Neural progenitor cell (in vitro differentiated cells): ENCODE measurements around the gene ALDOB. TPM values are rescaled to one million over a fixed set of nuclear protein-coding genes. Genes with fewer than 3 reads are reported as not detected.

Experiments
- DNase-seq: peaks from one replicate; pipeline ENCODE4 v3.0.0-alpha.2; 2016; ENCODE audit warnings: low spot score
- H2AFZ ChIP-seq: fragments of 200-600 bp; sonication (generic); replicated peaks from 2 replicates; pipeline ENCODE4 v1.6.1; 2016; ENCODE audit warnings: antibody characterized with exemption
- H3F3A ChIP-seq: fragments of 200-600 bp; sonication (generic); 2 replicates; pipeline ENCODE4 v1.6.1; 2016; ENCODE audit warnings: antibody characterized with exemption, low read depth
- H3K27ac ChIP-seq: fragments of 200-600 bp; sonication (generic); 2 replicates; pipeline ENCODE4 v1.5.1; 2016; ENCODE audit warnings: mild to moderate bottlenecking
- H3K27me3 ChIP-seq: fragments of 200-600 bp; sonication (generic); 2 replicates; pipeline ENCODE4 v1.6.1; 2016; ENCODE audit warnings: mild to moderate bottlenecking, moderate library complexity
- H3K36me3 ChIP-seq: fragments of 200-600 bp; sonication (generic); 2 replicates; pipeline ENCODE4 v1.5.1; 2016
- H3K4me1 ChIP-seq: fragments of 200-600 bp; sonication (generic); 2 replicates; pipeline ENCODE4 v1.6.1; 2016; ENCODE audit warnings: mixed run types
- H3K4me2 ChIP-seq: fragments of 200-600 bp; sonication (generic); 2 replicates; pipeline ENCODE4 v1.6.1; 2016
- H3K4me3 ChIP-seq: fragments of 200-600 bp; sonication (generic); 2 replicates; pipeline ENCODE4 v1.5.1; 2016
- H3K79me2 ChIP-seq: fragments of 200-600 bp; sonication (generic); 2 replicates; pipeline ENCODE4 v1.6.1; 2016; ENCODE audit warnings: low read depth
- H3K9ac ChIP-seq: fragments of 200-600 bp; sonication (generic); 2 replicates; pipeline ENCODE4 v1.6.1; 2016
- H3K9me3 ChIP-seq: fragments of 200-600 bp; sonication (generic); 2 replicates; pipeline ENCODE4 v1.5.1; 2016; ENCODE audit warnings: low read depth
- H4K20me1 ChIP-seq: fragments of 200-600 bp; sonication (generic); 2 replicates; pipeline ENCODE4 v1.6.1; 2016; ENCODE audit warnings: low read depth
- H3K27ac Mint-ChIP-seq: 3 replicates; pipeline ENCODE4 v1.8.0; 2021; ENCODE audit warnings: mixed read lengths
- H3K27me3 Mint-ChIP-seq: 2 replicates; pipeline ENCODE4 v1.8.0; 2022; ENCODE audit warnings: low read depth, mild to moderate bottlenecking, inconsistent platforms, moderate library complexity, mixed read lengths; ENCODE audit not compliant: insufficient read depth
- H3K36me3 Mint-ChIP-seq: 3 replicates; pipeline ENCODE4 v1.8.0; 2021; ENCODE audit warnings: mixed read lengths
- H3K4me1 Mint-ChIP-seq: 3 replicates; pipeline ENCODE4 v1.8.0; 2021; ENCODE audit warnings: mixed read lengths
- H3K4me3 Mint-ChIP-seq: 3 replicates; pipeline ENCODE4 v1.8.0; 2021; ENCODE audit warnings: mild to moderate bottlenecking, moderate library complexity, mixed read lengths
- H3K9me3 Mint-ChIP-seq: 3 replicates; pipeline ENCODE4 v1.8.0; 2020; ENCODE audit warnings: mixed read lengths
- EZH2 ChIP-seq: fragments of 200-600 bp; sonication (generic); IDR thresholded peaks from 2 replicates; pipeline ENCODE4 v1.6.1; 2017; ENCODE audit warnings: antibody characterized with exemption, mild to moderate bottlenecking, moderate library complexity
- EZH2phosphoT487 ChIP-seq: fragments of 200-600 bp; sonication (generic); IDR thresholded peaks from 2 replicates; pipeline ENCODE4 v1.6.1; 2017; ENCODE audit warnings: antibody characterized with exemption
- total RNA-seq: library from RNA; depleted of rRNA; stranded (reverse); fragments of >200 nt; gene quantifications from 2 replicates; pipeline ENCODE4 v1.2.3, GENCODE V29; 2015; ENCODE audit warnings: low replicate concordance
- TF ChIP-seq, protein P1 (sequence below): fragments of 200-600 bp; sonication (generic); IDR thresholded peaks from 2 replicates; pipeline ENCODE4 v1.5.1; 2017; ENCODE audit warnings: antibody characterized with exemption, mild to moderate bottlenecking

ALDOB gene
- total RNA-seq, 1 donor from 2014 or later, result not detected

DNA sequence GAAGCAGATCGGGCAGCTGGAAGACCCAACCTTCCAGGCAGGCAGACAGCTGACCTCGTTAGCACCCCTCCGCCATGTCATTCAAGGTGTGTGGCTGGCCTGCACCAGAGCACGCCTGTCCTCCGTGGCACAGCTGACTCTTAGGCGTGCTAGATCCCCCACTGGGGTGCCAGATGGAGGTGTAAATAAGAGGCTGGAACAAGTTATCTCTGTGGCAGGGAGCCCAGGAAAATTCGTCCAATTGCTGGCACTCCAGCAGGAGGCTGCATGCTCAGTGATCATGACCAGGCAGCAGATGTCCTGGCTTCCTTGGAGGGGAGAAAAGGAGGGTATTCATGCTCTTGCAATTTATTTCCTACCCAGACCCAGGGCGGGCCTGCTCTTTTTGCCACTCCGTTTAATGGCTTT lies 7.8 kb upstream of the ALDOB start:
- no peaks in the 10 kb centered on the region for H3K9me3 Mint-ChIP-seq
- H4K20me1 ChIP-seq, result no peaks in the 10 kb centered on the region
- H3K4me3 Mint-ChIP-seq, result no peak overlapping the region
- no peaks in the 10 kb centered on the region for H3K27me3 ChIP-seq
- H3K9me3 ChIP-seq, result no peaks in the 10 kb centered on the region
- no peak overlapping the region for H2AFZ ChIP-seq
- H3K36me3 Mint-ChIP-seq, result no peaks in the 10 kb centered on the region
- no peaks in the 10 kb centered on the region for H3K4me1 Mint-ChIP-seq
- H3K79me2 ChIP-seq, result no peaks in the 10 kb centered on the region
- H3K36me3 ChIP-seq, result no peaks in the 10 kb centered on the region
- no peaks in the 10 kb centered on the region for H3K4me1 ChIP-seq
- no peak overlapping the region for H3K27ac ChIP-seq
- no peaks in the 10 kb centered on the region for H3K27me3 Mint-ChIP-seq
- no peak for DNase-seq
- H3K4me3 ChIP-seq, result no peak overlapping the region
- H3K4me2 ChIP-seq, result no peak overlapping the region
- TF ChIP-seq EZH2 (no peak), EZH2phosphoT487 (no peak)
- TF ChIP-seq, protein P1, sequence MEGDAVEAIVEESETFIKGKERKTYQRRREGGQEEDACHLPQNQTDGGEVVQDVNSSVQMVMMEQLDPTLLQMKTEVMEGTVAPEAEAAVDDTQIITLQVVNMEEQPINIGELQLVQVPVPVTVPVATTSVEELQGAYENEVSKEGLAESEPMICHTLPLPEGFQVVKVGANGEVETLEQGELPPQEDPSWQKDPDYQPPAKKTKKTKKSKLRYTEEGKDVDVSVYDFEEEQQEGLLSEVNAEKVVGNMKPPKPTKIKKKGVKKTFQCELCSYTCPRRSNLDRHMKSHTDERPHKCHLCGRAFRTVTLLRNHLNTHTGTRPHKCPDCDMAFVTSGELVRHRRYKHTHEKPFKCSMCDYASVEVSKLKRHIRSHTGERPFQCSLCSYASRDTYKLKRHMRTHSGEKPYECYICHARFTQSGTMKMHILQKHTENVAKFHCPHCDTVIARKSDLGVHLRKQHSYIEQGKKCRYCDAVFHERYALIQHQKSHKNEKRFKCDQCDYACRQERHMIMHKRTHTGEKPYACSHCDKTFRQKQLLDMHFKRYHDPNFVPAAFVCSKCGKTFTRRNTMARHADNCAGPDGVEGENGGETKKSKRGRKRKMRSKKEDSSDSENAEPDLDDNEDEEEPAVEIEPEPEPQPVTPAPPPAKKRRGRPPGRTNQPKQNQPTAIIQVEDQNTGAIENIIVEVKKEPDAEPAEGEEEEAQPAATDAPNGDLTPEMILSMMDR, result no peak
- H3K9ac ChIP-seq, result no peak overlapping the region
- no peaks in the 10 kb centered on the region for H3F3A ChIP-seq
- no peak overlapping the region for H3K27ac Mint-ChIP-seq

DNA sequence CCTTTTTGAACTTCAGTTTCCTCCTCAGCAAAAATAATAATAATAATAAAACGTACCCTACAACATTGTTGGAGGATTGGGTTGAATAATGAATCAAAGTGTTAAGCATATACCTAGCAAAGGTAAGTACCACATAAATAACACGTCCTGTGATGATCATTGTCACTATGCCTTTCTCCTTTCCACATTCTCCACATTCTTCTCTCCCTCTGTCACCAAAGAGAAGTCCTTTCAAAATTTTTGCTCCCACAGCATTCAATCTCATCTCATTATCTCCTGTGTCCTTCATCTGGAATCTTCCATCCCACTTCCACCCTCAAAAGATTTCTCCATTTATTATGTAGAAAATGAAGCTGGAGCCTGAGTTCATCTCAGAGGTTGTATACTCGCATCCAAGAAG lies 7.2 kb upstream of the ALDOB start:
- H3K36me3 ChIP-seq, result no peaks in the 10 kb centered on the region
- no peak overlapping the region for H3K4me3 Mint-ChIP-seq
- DNase-seq, result no peak
- no peaks in the 10 kb centered on the region for H3K4me1 ChIP-seq
- no peak overlapping the region for H3K4me2 ChIP-seq
- H3K36me3 Mint-ChIP-seq, result no peaks in the 10 kb centered on the region
- H4K20me1 ChIP-seq, result no peaks in the 10 kb centered on the region
- no peak overlapping the region for H2AFZ ChIP-seq
- H3K79me2 ChIP-seq, result no peaks in the 10 kb centered on the region
- H3K27me3 ChIP-seq, result no peaks in the 10 kb centered on the region
- H3K9ac ChIP-seq, result no peak overlapping the region
- H3K4me3 ChIP-seq, result no peak overlapping the region
- no peaks in the 10 kb centered on the region for H3K27me3 Mint-ChIP-seq
- TF ChIP-seq EZH2phosphoT487, result no peak
- no peak for TF ChIP-seq EZH2
- TF ChIP-seq, protein P1, result no peak
- no peaks in the 10 kb centered on the region for H3K4me1 Mint-ChIP-seq
- no peak overlapping the region for H3K27ac Mint-ChIP-seq
- H3K9me3 Mint-ChIP-seq, result no peaks in the 10 kb centered on the region
- no peaks in the 10 kb centered on the region for H3K9me3 ChIP-seq
- H3K27ac ChIP-seq, result no peak overlapping the region
- H3F3A ChIP-seq, result no peaks in the 10 kb centered on the region

DNA sequence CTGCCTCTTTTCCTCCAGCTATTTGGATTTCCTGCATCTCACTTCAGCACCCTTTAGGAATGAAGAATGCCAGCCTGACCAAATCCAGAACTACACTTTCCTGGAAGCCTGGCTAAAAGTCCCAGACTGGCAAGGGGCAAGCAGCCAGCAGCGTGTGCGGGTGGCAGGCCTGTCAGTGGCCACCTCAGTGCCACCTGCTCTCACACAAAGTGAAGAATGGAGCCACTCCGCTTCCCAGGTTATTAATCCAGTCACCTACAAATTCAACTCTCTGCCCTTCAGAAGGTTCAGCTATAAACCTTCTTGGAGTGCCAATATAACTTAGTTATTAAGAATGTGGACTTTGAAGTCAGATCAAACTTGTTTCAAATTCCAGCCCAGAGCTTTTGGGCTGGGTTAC lies 6.7 kb upstream of the ALDOB start:
- no peak overlapping the region for H3K27ac Mint-ChIP-seq
- Histone ChIP-seq H3K4me2 (no peak overlapping the region), H4K20me1 (no peaks in the 10 kb centered on the region), H3K27ac (no peak overlapping the region), H3K9ac (no peak overlapping the region), H3K36me3 (no peaks in the 10 kb centered on the region), H3K4me1 (no peaks in the 10 kb centered on the region), H3K27me3 (no peaks in the 10 kb centered on the region), H3F3A (no peaks in the 10 kb centered on the region), H3K79me2 (no peaks in the 10 kb centered on the region), H3K4me3 (no peak overlapping the region), H2AFZ (no peak overlapping the region), H3K9me3 (no peaks in the 10 kb centered on the region)
- peaks cover 1% of the 10 kb centered on the region for H3K27me3 Mint-ChIP-seq
- H3K4me1 Mint-ChIP-seq, result no peaks in the 10 kb centered on the region
- no peaks in the 10 kb centered on the region for H3K36me3 Mint-ChIP-seq
- H3K9me3 Mint-ChIP-seq, result no peaks in the 10 kb centered on the region
- no peak for DNase-seq
- TF ChIP-seq, protein P1, result no peak
- TF ChIP-seq EZH2, result no peak
- no peak for TF ChIP-seq EZH2phosphoT487
- no peak overlapping the region for H3K4me3 Mint-ChIP-seq
